Left lobe of liver (tissue), 2 donors: ENCODE data around the gene ITGB2. TPM values are rescaled to one million over a fixed set of nuclear protein-coding genes. Genes with fewer than 3 reads are reported as not detected.

Source experiments
- ATAC-seq: fragments of 200-7000 bp; cut with Tn5 transposase; one replicate; pipeline ENCODE4 v1.9.1; 2020; ENCODE audit warnings: mild to moderate bottlenecking, moderate library complexity
- DNase-seq: peaks from one replicate; pipeline ENCODE4 v3.0.0-alpha.2; 2020; ENCODE audit warnings: low spot score
- total RNA-seq: library from RNA; stranded (reverse); gene quantifications from one replicate; pipeline ENCODE4 v1.2.1, GENCODE V29; 2021
- donor health status: DM: no; HTN: no; CAD: no; lungs with moderate emphysema.
- donor health status: DM: no; HTN: yes; CAD: no.

ITGB2 gene
- total RNA-seq, 1 donor from 2014 or later = 13.6 TPM

DNA sequence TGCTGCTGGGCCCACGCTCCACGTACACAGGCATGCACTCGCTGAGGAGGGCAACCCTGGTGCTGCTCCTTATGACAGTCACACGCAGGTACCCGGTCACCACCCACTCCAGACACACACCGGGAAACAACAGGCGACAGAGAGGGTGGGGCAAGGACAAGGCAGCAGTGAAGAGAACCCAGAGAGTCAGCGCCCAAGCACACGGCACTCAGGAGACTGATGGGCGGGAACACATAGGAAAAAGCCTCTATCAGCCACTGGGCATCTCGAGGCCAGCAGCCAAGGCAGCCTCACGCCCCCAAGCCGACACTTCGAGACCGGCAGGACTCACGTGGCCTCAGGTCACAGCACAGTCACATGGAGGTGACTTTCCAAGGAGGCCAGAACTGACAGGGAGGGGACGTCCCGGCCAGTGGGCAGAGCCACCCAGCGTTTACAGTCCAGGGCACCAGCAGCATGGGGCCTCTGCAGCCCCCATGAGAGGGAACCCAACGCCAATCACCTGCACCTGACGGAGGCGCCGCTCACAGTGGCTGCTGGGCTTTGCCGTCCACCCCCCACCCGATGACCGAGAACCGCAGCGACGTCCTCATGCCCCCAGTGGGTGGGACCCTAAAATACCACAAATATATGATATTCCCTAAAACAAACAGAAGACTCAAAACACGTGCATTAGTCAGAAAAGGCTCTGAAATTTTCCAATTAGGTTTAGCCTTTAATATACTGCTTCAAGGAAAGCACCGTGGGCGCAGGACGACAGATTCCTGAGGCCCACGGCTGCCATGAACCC, 66.9 kb downstream of the ITGB2 start:
- ATAC-seq (no peak), DNase-seq (no peak)

DNA sequence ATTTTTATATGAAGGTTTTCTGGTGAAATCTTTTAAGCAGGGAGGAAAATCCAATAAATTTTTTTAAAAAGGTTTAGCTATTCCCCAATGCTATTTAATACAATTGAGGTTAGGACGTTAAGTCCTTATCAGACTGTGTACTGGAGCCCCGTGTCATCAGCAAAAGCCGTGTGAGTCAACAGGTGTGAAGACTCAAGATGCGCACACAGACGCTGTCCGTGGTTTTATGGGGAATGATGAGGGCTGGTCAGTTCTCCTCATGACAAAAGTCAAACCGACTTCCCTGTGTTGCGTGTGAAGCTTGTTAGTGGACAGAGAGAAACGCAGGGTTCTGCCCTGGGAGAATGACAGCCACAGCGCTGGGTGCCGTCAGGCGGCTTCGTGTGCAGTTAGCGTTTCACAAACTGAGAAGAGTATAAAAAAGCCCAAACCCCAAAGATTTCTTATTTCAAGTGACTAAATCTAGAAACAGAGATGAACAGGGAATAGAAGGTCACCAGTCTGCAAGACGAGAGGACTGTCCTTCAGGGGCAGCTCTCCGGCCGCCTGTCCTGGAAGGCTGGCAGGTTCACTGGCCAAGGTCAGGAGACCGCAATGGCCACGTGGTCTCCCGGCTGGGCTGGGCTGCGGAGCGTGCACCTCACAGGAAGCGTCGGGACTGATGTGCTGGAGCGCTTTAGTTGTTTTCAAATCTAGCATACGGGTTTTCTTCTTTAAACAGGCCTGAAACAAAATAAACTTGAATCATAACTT, 69.6 kb downstream of the ITGB2 start:
- no peak for DNase-seq
- ATAC-seq = peak; percentile 31

DNA sequence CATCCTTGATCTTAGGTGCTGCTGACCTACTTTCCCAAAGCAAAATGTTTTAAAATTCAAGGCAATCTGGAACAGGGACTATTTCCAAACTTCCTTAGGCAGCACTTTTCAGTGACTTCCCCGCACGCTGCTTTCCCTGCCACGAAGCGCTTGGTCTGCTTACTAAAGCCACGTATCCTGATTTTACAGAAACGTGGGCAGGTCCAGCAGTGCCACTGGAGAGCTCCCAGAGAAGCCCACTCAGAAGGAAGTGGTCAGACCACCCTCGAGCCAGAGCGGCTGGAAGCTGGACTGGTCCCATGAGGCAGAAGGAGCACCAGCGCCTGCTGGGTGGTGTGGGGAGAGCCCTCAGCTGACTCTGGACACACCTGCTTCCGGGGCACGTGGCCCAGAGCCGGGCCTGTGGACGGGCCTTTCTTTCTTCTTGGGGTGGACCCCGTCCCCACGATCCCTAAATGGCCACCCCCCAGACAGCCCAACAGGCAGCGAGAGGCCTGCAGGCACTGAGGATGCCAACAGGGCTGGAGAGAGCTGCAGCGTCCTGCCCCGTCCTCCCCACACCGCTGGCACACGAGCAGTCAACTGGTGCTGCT, 70.4 kb downstream of the ITGB2 start:
- ATAC-seq (no peak), DNase-seq (no peak)

DNA sequence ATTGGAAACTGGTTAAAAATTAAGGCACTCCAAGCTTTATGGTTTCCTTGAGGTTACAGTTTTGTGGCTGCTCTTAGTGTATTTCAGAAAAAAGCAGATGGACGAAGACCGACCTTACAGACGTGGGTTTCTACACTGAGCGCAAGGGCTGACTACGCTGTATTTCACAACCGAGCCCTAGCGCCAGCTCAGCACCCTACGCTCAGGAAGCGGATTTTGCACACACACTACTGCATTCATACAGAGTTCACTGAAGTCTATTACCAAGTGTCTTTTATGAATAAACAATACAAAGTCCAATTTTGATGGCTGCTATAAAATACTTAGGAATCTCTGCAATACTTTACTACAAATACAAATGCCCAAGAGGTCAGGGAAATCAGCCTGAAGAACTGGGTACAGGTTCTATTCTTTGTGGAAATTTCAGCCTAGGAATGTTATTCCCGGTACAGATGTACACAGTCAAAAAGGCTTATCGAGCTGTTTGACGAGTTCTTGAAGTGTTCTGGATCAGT, 71.0 kb downstream of the ITGB2 start:
- ATAC-seq (no peak), DNase-seq (no peak)

DNA sequence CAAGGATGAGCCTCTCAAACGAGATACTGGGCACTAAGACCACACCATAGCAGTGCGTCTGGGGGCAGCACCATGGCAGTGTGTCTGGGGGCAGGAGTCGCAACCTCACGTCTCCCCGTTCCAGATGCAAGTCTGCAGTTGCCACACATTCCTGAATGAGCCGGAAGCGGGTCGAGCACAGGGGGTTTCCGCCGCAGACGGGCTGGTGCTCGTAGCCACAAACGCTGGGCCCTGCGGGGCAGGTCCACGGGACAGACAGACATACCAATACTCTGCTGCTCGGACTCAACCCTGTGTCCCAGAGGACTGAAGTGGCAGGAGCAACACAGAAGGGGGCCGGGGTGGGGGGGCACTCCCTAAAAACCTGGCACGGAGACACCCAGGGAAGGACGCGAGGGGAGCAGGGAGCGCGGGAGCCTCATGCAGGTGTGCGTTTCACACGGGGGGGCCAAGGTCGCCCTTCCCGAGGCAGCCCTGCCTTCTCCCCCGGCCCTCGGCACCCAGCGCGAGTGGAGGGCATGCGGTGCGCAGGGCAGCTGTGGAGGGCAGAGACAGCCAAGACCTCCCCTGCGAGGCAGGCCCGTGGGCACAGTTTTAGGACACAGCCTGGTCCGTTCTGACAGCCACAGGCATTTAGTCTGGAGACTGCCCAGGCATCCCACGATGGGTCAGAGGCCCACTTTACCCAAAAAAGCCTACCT, 71.7 kb downstream of the ITGB2 start:
- ATAC-seq = no peak
- DNase-seq = no peak

DNA sequence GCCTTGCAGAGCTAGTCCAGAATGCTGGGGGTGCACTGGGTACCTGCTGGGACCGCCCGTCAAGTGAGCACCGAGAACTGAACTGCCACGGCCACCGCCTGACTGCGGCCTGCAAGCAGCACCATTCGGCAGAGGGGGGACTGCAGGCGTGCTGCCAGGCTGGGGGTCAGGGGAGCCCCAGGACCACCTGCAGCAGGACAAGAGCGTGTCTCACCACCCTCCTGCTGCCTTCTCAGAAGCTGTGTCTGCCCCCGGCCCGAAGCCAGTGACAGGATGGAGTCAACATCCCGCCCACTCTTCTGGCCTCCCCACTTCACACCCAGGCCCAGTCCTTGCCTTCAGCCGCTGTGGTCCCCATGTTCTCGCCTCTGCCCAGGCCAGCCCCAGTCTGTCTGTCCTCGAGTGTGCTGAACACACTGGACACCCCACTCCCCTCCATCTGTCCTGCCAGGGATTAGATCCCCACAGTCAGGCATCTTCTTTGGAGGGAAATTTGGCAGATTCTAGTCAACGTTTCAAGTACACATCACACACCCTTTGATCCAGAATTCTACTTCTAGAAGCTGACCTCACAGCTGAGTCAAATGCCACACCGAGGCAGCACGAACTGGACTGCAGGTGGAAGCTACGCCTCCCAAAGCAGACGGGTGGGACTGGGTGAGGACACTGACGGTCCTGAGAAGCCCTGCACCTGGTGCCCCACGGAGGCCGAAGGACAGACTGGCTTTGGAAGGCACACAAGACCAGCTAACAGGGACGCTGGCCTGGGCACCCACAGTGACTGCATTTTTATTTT, 73.2 kb downstream of the ITGB2 start:
- no peak for DNase-seq
- no peak for ATAC-seq

DNA sequence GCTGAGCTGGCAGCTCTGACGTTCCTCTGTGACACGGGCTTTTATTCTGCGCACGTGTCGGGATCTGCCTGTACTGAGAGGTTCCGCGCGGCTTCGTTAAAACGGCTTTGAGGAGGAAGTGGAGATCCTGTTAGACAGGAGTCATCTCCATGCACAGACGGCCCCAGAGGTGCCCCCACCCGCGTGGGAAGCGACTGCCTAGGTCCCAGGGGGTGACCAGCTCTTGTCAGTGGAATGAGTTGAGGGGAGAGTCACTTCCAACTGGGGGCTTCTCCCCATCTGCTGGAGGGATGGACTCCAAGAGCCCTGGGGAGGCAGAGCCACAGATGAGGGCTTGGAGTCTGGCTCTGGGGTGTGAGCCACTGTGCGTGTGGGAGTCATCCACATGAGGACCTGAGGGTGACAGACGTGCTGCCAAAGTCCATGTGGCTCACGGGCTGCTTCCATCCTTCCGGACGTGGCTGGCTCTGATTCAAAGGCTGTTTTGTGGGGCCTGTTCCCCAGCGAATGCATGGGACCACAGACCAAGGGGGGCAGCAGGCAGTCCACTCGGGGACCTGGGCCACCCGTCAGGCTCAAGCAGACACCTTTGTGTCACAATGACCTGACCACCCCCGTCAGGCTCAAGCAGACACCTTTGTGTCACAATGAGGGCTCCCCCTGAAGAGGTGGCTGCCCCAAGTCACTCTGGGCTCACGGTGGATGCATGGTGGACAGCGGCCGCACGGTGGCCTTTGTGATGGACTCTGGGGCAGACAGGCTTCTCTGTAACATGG, 74.0 kb downstream of the ITGB2 start:
- ATAC-seq (peak; percentile 62), DNase-seq (no peak)

DNA sequence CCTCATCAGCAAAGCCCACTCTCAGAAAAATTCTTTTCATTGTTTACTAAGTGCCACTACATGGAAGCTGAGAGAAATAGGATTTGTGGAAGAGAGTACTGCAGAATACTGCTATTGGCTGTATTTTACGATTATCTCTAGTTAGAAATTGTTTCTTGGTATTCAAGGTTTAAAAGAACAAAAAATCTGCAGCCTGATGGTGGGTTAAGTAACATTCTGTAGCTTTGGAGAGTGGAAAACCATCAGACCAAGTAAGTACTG, 74.5 kb downstream of the ITGB2 start:
- DNase-seq (no peak), ATAC-seq (no peak)

DNA sequence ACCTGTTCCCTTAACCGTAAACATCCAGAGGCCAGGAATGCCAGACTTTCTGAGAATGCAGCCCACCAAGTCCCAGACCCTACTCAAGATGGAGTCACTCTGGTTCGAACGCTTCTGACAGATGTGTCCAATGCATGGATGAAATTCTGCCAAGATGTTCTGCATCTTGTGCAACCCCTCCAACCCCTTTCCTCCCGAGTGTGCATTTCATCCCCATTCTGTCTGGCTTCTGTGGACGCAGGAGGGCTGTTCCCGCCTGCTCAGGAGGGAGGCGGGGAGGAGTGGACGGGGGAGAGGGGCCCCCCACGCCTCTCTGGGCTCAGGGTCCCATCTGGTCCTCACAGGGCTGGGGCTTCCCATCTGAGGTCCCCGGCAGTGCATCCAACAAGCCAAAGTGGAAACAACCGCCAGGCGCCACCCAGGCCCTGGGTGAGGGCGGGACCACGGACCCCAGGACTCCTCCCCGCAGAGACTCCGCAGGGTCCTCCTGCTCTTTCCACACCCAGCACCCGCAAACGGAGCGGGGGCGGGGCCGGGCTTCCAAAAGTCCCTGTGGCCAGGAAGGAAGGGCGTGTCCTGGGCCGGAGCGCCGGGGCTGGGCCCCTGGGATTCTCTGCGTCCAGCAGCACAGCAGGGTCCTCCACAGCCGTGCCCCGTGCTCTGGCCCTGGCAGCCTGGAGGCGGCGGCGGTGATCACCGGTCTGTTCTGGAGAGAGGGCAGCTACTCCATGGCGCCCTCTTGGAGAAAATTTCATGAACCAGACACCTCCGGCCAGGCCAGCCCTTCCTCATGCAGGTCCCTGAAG, 75.1 kb downstream of the ITGB2 start:
- DNase-seq = no peak
- ATAC-seq = peak; percentile 70

DNA sequence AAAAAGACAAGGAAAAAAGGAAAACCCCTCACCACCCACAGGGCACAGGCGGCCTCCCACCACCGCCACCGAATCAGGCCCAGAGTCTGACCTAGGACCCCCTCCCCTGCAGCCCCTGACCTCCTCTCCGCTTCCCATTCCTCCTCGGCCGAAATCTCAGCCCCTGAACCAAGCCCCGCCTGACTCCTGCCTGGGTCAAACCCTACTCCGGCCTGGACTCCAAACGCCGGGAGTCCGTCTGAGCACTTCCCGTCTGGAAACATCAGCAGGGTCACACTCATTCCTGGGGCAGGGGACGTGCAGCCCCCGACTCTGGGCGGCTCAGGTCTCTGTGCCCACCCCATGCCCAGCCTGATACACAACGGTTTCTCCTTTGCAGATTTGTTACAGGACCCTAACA, 76.4 kb downstream of the ITGB2 start:
- no peak for ATAC-seq
- DNase-seq = no peak

DNA sequence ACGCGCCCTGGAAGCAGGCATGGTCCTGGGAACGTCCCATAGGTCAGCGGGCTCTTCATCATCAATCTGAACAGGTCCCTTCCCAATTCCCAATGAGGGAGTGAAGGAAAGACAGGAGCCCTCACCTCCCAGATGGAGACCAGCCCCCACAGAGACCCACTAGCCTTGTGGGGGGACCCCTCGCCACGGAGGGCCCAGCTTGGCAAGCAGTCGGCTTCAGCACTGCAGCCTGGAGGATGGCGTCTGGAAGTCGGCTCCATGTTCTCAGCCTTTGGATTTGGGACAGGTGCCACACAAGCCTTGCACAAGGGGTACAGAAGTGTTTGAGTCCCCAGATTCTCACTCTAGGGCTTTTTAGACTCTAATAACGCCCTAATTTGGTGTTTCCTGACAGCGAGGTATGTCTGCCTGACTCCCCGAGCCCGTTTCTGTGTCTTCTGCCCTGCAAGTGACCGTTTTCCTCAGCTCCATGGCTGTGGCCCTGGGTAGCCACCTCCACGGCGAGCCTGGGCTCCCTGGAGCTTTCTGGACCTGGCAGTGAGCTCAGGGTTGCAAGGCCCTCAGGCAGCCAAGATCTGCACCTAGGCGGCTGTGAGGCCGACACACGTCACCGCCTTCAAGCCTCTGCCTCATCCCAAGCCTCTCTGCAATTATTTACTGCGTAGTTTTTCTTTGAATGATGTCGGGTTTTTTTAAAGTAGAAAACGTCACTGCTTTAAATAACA, 77.8 kb downstream of the ITGB2 start:
- DNase-seq (no peak), ATAC-seq (no peak)

DNA sequence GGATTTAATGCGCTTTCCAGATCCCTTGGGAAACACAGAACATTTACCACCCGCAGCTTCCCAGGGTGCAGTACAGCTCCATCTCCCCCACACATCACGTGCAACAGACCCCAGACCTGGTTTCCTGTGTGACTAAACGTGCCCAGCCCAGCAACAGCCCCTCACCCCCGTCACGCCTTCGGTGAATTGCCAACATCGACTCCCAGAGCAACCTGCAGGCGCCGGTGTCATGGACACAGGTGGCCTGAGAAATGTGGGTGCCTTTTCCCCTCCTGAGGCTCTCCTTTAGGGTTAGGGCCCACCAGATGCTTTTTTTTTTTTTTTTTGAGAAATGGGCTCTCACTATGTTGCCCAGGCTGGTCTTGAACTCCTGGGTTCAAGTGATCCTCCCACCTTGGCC, 78.6 kb downstream of the ITGB2 start:
- DNase-seq (no peak), ATAC-seq (no peak)

DNA sequence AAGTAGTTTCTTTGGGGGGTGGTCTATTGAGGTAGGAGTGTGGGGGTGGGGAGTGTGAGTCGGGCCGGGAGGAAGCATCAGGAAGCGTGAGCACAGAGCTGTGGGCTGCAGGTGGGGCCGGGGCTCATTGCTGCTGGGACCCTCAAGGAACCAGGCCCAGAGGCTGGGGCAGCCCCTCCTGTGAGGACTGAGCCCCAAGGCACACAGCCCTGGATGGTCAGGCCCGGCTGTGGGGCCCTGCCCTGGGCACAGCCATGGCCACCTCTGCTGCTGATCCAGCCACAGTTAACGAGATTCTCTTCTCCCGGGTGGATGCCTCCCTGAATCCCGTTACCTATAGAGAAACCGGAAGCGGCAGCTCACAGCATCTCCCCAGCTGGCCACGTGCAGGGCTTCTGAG, 79.9 kb downstream of the ITGB2 start:
- DNase-seq = no peak
- ATAC-seq = no peak

DNA sequence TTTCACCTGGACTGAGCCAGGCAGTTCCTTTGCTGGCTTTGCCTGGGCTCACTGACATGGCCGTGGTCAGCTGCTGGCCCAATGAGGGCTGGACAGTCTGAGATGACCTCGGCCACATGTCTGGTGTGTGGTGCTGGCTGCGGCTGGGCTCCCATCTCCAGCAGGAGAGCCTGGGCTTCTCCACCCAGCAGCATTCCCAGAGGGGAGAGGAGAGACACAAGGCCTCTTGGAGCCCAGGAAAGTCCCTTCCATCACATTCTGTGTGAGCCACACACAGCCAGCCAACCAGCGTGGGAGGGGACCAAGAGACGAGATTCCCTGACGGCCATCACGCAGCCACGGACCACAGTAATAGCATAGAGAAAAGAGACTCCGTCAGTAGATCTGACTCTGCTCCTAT, 81.7 kb downstream of the ITGB2 start:
- no peak for DNase-seq
- ATAC-seq = no peak

DNA sequence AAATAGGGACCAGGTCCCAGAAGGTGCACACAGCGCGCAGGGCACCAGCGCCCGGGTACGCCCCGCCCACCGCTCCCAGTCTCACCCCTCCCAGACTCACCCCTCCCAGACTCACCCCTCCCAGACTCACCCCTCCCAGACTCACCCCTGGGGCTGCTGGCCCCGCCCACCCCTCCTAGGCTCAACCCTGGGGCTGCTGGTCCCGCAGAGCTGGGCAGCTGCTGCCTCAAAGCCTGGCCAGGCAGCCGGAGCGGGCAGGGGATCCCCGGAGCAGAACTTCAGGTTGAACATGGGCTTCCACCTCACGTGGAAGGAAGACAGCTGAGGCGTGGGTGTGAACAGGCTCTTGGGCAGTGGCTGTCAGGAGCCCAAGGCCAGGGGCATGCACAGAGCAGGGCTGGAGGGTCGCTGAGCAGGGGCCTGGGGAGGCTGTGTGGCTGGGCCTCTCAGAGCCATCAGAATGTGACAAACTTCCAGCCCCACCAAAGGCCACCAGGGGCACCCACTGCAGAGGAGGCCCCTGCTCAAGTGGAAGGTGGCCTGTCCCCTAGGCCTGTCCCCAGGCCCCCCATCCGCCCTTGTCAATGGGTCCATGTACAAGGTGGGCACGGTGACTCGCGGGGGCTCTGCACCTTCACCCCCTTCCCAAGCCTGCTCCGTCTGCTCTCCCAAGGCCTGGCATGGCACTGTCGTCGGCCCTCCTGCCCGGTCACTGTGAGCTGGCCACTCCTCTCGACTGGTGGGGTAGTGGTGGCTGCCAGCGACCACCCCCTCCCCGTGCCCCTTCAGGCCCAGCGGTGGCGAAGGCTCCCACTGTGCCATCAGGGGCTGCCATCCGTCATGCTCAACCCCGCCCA, 82.4 kb downstream of the ITGB2 start:
- DNase-seq (no peak), ATAC-seq (no peak)

DNA sequence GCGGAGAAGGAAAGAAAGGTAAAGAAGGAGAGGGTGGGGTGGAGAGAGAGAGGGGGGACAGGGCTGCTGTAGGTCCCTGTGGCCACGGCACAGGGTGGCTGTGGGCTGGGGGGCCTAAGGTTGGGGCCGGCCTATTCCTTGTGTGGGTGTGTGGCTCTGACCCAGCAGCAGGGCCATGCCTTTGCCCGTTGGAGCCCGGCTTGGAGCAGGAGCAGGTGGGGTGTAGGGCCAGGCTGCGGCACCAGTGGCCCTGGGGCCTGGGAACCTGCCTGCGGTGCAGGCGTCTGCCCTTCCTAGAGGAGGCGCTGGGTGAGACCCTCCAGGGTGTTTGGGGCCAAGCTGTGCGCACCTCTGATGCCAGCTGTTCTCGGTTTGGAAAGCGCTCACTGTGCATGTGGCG, 83.2 kb downstream of the ITGB2 start:
- DNase-seq (no peak), ATAC-seq (no peak)

DNA sequence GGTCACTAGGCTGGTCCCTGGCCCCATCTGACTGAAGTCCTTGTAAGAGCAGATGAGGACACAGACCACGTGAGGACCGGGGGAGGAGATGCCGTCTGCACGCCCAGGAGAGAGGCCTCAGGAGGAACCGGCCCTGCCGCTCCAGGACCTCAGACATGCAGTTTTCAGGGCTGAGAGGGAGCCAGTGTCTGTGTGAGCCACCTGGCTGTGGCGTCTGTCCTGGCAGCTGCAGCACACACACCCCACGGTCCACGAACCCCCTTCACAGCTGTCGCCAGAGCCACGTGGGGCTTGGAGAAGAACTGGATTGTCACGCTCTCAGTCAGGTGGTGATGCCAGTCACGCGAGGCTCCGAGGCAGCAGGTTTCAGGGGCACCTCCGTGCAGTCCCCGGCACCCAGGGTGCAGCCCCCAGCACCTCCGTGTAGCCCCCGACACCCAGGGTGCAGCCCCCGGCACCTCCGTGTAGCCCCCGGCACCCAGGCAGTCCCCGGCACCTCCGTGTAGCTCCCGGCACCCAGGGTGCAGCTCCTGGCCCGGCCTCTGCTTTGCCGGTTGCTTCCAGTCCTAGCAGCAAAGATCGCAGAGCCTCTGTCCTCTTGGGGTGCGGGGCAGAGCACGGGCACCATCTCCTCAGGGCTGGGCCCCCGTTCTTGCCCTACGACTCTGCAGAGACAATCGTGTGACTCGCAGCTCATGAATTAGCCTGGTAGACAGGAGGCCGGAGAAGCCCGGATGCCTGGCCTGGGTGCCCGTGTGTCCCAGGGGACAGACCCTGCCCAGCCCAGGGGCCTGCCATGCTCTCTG, 83.8 kb downstream of the ITGB2 start:
- ATAC-seq = peak; percentile 52
- DNase-seq = no peak
